GM12873 (cell line): ENCODE results near the gene RUNX3.

ENCODE experiments used
- TF ChIP-seq, protein P1 (sequence below): IDR thresholded peaks from 2 replicates; pipeline ENCODE4 v1.5.1; 2012; ENCODE audit warnings: low read depth, mild to moderate bottlenecking, moderate library complexity, low read length, control low read depth; ENCODE audit not compliant: insufficient read depth; ENCODE audit errors: missing control alignments

RUNX3 gene

GRCh38 chr1:24942789-24943188, 12.7 kb upstream of the RUNX3 start:
- TF ChIP-seq, protein P1, sequence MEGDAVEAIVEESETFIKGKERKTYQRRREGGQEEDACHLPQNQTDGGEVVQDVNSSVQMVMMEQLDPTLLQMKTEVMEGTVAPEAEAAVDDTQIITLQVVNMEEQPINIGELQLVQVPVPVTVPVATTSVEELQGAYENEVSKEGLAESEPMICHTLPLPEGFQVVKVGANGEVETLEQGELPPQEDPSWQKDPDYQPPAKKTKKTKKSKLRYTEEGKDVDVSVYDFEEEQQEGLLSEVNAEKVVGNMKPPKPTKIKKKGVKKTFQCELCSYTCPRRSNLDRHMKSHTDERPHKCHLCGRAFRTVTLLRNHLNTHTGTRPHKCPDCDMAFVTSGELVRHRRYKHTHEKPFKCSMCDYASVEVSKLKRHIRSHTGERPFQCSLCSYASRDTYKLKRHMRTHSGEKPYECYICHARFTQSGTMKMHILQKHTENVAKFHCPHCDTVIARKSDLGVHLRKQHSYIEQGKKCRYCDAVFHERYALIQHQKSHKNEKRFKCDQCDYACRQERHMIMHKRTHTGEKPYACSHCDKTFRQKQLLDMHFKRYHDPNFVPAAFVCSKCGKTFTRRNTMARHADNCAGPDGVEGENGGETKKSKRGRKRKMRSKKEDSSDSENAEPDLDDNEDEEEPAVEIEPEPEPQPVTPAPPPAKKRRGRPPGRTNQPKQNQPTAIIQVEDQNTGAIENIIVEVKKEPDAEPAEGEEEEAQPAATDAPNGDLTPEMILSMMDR: no peak

GRCh38 chr1:24941564-24941963, 11.5 kb upstream of the RUNX3 start:
- TF ChIP-seq, protein P1: no peak

- TF ChIP-seq, protein P1: no peak
These were observed 10.2 kb upstream of the RUNX3 start for GRCh38 chr1:24940231-24940630.

DNA sequence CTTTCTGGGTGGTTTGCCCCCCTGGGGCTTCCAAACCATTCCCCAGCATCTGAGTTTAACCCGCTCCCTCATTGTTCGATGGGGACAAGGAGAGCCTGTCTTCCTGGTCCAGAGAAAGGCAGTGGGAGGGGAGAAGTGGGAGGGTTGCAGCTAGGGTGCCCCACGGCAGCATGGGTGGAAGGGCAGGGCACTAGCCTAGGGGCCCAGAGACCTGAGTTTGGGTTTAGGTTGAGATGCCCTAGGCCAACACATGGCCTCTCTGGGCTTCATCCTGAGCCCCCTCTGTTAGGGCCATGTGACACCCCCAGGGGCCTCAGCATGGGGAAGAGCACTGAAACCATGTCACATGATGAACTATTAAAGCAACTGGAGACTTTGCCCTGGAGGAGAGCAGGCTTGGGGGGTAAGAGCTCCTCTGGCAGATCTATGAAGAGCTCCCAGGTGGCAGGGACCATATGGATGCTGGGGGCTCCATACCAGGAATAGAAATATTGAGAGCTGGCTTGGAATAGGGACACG, 9.7 kb upstream of the RUNX3 start:
- TF ChIP-seq, protein P1: no peak

GRCh38 chr1:24939040-24939674, 9.1 kb upstream of the RUNX3 start:
- TF ChIP-seq, protein P1: no peak

GRCh38 chr1:24938276-24938675, 8.2 kb upstream of the RUNX3 start:
- TF ChIP-seq, protein P1: no peak

GRCh38 chr1:24936684-24937083, 6.6 kb upstream of the RUNX3 start:
- TF ChIP-seq, protein P1: no peak
